Tongue (tissue), 2 donors: ENCODE measurements around the gene RYR3. TPM values are rescaled to one million over a fixed set of nuclear protein-coding genes. Genes with fewer than 3 reads are reported as not detected.
"Not testable (repeated sequence)": the region's sequence is repeated elsewhere in the genome, so short reads cannot be mapped to it uniquely, and the experiment has no call there.

Experiments
- DNase-seq: peaks from one replicate; pipeline ENCODE4 v3.0.0-alpha.2; 2015
- total RNA-seq: library from RNA; depleted of rRNA; stranded (reverse); fragments of >200 nt; gene quantifications from one replicate; pipeline ENCODE4 v1.2.3, GENCODE V29; 2014

The RYR3 gene
- total RNA-seq, 1 donor from 2014 or later, result 98.0 TPM

DNA sequence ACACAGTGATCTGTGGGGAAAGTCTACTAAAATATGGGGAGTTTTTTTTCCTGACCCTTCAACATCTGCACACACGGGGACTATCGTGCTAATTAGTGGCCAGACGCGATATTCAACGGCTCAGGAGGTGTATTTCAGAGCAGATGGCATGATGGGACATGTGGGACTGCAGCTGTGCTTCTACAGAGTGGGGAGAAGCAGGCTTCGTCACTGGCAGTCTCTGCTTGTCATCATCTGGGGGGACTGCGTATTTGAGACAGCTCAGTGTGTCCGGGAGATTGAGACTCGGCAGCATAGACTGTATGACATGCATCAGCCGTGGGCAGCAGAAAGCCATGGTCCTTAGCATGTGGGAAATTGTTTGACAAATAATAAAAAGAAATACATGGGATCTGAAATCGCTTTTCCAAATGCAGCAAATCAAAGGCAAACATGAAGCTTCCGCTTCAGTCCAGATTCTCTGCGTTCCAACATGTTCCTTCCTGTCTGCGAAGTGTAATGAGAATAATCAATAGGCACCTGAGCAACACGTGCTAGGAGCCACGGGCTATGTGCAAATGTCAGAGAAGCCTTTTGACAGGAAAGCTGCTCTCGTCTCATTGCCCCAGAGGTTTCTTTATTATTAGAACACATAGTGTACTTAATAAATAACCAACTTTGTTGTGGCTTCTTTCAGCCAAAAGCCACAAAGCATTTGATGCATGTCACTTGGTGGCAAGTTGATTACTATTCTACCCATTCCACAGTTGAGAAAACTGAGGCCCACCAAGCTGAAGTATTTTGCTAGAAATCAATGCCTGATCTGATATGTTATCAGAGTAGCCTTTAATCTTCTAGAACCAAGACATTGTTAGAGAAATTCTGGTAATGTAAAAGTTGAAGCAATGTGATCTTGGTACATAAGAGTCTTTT, 276.3 kb downstream of the RYR3 start:
- DNase-seq, result peak; percentile 18

GRCh38 chr15:33587773-33588172, 277.0 kb downstream of the RYR3 start:
- no peak for DNase-seq

DNA sequence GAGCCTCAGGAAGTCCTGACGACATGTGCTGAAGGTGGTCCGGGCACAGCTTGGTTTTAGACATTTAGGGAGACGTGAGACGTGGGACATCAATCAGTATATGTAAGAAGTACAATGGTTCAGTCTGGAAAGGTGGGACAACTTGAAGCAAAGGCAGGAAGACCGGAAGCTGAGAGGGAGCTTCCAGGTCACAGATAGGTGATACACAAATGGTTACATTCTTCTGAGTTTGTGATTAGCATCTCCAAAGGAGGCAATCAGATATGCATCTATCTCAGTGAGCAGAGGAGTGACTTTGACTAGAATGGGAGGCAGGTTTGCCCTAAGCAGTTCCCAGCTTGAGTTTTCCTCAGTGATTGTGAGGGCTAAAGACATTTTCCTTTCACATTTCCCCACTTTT, 282.1 kb downstream of the RYR3 start:
- no peak for DNase-seq

DNA sequence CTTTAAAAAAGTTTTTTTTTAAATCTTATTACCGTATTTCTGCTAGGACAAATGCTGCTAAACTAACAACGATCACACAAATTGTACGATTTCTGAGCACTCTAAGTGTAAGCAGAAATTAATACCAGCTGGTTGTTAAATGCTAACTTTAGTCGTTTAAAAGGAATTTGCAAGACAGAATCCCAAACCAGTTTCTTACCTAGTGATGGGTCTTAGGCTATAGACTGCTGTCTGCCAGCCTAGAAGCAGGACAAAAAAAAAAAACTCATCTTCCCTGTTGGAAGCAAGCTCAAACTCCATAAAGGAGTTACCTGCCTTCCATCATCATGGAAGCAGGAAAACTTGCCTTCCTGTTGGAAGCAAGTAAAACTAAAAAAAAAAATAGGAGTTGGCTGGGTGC, 287.6 kb downstream of the RYR3 start:
- DNase-seq, result not testable (repeated sequence)

GRCh38 chr15:33600212-33600611, 289.4 kb downstream of the RYR3 start:
- no peak for DNase-seq

GRCh38 chr15:33601461-33601860, 290.7 kb downstream of the RYR3 start:
- no peak for DNase-seq

- peak; percentile 13 for DNase-seq
Observed at GRCh38 chr15:33608714-33609113, 297.9 kb downstream of the RYR3 start.

- no peak for DNase-seq
Observed at GRCh38 chr15:33612721-33613304, 302.0 kb downstream of the RYR3 start.

DNA sequence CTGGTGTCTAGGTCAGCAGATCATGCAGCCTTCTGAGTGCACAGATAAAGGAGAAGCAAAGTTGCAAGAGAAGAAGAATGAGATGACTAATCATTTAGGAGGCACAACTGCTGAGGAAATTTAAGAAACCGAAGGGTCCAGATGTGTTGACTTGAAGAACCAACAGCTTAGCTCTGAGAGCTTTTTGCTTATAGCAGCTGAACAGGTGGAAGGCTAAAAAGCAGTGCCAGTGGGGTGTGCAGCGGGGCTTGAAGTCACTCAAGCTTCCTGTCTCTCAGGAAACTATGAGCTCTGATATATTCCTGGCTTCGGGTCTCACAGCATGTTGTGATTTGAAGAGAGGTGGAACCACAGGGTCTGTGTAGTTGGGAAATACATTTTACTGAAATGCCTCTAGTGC, 305.7 kb downstream of the RYR3 start:
- peak; percentile 6 for DNase-seq

DNA sequence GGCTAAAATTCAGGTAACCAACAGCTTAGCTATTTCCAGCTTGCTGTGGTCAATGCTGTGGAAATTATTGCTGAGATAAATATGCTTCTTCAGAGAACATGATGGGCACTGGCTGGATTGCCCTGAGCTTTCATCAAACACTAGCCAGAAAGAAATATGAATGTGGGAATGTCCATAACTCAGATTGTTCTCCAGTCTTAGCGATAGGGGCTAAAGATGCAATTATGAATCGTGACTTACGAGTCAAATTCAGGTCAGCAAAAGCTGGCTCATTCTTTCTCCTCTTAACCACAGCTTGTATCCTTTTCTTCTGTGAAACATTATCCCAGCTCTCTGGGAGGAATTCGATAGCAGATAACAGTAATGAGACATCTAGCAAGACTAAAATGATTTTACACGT, 307.6 kb downstream of the RYR3 start:
- DNase-seq, result peak; percentile 6

DNA sequence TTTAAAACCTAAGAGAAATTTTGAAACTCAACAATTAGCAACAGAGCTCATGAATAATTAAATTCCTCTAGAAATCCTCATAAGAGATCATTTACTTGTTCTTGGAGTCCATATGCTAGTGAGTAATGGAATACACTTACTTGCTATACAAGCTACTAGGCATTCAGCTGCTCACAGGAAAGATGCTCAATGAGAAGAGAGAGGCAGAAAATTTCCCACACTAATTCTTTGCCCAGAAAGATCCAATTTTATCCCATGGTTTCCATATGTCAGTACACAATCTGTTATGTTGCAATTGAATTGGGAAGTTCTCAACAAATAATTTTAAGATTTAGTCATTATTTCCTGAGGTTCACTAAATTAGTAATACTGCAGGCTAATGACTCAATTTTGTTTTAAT, 310.4 kb downstream of the RYR3 start:
- no peak for DNase-seq

DNA sequence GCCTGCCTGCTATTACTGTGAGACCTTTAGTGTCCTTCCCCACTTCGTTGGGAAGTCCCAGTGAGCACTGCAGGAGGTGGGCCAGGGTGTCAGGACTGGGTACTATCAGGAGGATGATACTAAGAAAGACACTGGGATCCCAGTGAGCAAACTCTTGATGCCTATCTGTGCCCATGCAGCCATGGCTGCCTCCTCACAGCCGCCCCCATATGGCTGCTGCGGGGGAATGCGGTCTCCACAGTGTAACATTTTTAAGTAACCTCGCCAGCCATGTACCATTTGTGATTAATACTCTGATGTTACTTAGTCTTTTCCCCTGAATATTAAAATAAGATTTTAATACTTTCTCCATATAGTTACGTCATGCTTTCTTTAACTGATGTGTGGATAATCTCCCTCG, 312.2 kb downstream of the RYR3 start:
- no peak for DNase-seq

DNA sequence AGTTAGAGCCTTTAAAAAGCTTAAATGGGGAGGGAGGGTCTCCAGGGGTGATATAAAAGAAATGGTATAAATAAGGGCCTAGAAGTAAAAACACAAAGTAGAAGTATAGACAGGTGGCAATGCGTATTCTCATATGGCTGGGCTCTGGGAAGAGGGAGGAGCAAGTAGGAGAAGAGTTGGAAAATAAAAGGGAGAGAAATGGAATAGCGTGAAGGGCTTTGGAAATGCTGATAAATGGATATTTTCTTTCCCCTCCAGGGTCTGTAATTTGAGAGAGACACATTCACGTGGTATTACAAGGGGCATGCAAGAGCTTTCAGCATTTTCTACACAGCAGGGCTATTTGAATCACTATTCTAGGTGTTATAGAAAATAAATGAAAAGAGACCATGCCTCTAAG, 313.7 kb downstream of the RYR3 start:
- DNase-seq, result no peak

GRCh38 chr15:33629647-33630046, 318.9 kb downstream of the RYR3 start:
- DNase-seq, result no peak

DNA sequence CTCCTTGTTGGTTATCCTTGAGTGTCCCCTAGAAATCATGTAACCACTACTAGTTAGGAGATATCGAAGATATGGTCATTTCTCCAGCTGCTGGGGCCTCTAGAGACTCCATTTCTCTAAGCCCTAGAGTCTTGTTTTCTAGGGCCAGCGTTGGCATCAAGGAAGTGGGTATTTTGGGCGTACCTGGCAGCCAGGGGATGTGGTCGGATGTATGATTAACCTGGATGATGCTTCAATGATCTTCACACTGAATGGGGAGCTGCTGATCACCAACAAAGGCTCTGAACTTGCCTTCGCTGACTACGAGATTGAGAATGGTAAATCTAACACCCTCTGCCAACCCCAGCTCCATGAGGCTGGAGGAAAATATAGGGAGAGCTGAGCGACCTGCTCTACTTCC, 325.5 kb downstream of the RYR3 start:
- DNase-seq, result no peak

GRCh38 chr15:33636958-33637357, 326.2 kb downstream of the RYR3 start:
- DNase-seq, result no peak

- DNase-seq, result no peak
Observed at GRCh38 chr15:33638453-33638852, 327.7 kb downstream of the RYR3 start.

DNA sequence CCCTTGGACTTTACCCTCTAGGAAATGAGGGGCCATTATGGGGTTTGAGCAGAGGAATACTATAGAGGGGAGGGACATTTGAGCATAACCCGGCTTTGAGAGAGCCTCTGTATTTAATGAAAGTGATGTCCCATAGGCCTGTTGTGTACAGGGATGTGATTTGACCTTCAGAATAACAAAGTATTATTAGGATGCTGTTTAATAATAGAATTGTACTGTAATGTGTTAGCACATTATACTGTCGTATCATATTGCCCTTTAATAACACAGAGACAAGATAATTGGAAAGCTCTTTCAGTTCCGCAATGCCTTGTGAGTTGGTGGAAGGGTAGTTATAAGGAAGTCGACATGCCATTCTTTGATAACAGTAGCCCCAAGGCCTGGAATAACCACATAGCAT, 328.3 kb downstream of the RYR3 start:
- no peak for DNase-seq

DNA sequence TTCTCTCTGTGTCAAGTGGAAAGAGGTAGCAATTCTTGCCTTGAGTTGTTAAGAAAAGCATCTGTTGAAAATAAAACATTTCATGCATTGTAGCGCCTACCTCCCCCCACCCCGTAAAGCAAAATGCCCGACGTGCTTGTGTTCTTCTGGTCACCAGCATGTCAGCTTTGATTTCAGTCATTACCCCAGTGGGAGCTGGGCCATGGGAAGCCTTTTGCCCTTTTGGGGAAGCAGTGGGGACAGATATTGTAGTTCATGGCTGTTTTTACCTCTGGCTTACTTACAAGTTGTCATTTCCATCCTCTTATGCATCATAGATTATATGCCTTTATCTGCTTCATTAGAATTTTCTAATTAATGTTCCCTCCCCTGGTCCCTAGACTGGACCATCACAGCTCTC, 328.7 kb downstream of the RYR3 start:
- no peak for DNase-seq

DNA sequence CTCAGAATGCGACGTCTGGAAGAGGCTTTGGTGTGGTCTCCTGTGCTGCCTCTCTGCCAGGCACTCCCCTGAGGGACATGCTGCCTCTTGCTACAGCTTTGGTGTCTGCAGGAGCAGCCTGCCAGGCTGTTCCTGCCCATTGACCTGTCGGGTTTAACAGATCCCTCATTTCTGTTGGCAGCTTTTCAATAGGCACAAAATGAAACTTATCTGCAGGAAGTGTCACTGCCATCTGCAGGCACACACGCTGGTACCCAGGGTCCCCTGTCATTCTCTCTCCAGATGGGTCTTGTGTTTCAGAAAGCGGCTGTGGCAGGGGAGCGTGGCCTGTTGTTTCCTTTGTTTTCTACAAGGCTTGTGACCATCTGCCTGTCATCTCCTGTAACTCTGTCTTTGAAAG, 329.2 kb downstream of the RYR3 start:
- DNase-seq, result peak; percentile 46

DNA sequence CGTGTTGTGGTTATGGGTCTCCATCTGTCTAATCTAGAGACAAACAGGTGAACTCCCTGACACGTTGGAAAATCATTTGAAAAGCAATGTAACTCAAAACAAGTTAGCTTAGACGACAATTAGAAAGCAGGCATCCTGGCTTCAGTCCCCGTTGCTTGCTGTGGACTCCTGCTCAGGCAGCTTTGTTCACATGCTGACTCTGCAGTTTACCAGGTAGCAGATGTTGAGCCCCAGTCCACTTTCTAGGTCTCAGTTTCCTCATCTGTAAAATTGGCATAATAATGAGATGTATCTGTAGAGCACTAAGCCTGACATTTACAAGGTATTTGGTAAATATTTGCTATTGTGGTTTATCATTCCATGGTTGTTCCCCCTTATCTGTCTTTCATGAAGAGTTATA, 330.3 kb downstream of the RYR3 start:
- no peak for DNase-seq

- peak; percentile 39 for DNase-seq
Observed at GRCh38 chr15:33644304-33644703, 333.5 kb downstream of the RYR3 start.

- no peak for DNase-seq
Observed at GRCh38 chr15:33646744-33647143, 336.0 kb downstream of the RYR3 start.
